ENCODE measurements around the gene ZNF627. TPM values are rescaled to one million over a fixed set of nuclear protein-coding genes. Genes with fewer than 3 reads are reported as not detected.
A peak's percentile ranks its signal among the peaks of the same experiment; 100 is the strongest.
"Not testable (repeated sequence)": the region's sequence is repeated elsewhere in the genome, so short reads cannot be mapped to it uniquely, and the experiment has no call there.

Gene ZNF627
- polyA plus RNA-seq, 3 donors, result 38.8 to 44.5 (median 40.7) TPM

DNA sequence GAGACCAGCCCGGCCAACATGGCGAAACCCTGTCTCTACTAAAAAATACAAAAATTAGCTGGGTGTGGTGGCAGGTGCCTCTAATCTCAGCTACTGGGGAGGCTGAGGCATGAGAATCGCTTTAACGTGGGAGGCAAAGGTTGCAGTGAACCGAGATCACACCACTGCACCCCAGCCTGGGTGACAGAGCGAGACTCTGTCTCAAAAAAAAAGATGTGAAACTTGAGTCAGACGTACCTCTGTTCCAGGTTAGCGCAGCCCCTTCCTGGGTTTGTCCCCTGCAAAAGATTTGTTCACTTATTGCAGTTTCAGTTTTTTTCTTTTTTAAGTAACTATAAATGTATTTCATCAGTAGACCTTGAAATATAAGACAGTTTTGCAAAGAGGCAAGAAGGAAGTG lies 2.4 kb downstream of the ZNF627 start:
- DNase-seq (ENCODE audit: extremely low read depth in 1 of 11, low read depth in 9 of 11, low spot score in 4 of 11), result not testable (repeated sequence)

DNA sequence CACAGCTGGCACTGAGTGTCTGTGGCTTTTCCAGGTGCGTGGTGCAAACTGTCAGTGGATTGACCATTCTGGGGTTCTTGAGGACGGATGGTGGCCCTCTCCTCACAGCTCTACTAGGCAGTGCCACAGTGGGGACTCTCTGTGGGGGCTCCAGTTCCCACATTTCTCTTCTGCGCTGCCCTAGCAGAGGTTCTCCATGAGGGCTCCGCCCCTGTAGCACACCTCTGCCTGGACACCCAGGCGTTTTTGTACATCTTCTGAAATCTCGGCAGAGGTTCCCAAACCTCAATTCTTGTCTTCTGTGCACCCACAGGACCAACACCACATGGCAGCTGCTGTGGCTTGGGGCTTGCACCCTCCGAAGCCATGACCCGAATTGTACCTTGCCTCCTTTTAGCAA lies 9.2 kb downstream of the ZNF627 start:
- DNase-seq (ENCODE audit: extremely low read depth in 1 of 11, low read depth in 9 of 11, low spot score in 4 of 11), result no peak

DNA sequence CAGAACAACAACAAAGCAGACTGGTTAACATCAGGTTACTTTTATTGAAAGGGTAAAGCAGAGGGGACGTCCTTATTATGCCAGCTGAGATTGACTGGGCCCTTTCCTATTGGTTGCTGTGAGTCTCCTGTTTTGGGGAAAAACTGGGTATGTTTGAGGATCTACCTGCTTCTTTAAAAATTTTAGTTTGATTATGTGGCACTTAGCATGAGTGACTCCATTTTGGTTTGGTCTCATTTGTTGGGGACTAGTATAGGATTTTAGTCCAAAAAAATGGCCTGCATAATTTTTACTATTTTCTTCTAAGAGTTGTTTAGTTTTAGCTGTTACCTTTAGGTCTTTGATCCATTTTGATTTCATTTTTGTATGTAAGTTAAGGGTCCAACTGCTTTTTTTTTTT lies 14.4 kb downstream of the ZNF627 start:
- no peak for DNase-seq (ENCODE audit: extremely low read depth in 1 of 11, low read depth in 9 of 11, low spot score in 4 of 11)

DNA sequence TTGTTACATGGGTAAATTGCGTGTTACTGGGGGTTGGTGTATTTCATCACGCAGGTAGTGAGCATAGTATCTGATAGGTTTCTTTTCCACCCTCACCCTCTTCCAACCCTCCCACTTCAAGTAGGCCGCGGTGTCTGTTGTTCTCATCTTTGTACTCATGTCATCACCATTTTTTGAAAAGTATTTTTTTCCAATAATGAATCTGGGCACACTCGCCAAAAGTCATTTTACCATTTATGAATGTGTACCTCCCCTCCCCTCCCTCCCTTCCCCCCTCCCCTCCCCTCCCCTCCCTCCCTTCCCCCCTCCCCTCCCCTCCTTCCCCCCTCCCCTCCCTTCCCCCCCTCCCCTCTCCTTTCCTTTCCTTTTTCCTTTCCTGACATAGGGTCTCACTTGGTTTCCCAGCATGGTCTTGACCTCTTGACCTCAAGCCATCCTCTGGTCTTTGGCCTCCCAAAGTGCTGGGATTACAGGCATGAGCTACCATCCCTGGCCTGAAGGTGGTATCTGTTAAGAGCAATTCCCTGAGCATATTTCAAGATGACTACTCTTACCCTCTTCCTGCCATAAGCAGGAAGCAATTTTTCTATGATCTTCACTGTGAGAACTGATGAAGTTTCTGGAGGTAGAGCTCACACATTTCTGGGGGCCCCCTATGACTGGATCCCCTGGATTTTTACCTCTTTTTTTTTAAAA lies 15.7 kb downstream of the ZNF627 start:
- DNase-seq (ENCODE audit: extremely low read depth in 1 of 11, low read depth in 9 of 11, low spot score in 4 of 11), result no peak

DNA sequence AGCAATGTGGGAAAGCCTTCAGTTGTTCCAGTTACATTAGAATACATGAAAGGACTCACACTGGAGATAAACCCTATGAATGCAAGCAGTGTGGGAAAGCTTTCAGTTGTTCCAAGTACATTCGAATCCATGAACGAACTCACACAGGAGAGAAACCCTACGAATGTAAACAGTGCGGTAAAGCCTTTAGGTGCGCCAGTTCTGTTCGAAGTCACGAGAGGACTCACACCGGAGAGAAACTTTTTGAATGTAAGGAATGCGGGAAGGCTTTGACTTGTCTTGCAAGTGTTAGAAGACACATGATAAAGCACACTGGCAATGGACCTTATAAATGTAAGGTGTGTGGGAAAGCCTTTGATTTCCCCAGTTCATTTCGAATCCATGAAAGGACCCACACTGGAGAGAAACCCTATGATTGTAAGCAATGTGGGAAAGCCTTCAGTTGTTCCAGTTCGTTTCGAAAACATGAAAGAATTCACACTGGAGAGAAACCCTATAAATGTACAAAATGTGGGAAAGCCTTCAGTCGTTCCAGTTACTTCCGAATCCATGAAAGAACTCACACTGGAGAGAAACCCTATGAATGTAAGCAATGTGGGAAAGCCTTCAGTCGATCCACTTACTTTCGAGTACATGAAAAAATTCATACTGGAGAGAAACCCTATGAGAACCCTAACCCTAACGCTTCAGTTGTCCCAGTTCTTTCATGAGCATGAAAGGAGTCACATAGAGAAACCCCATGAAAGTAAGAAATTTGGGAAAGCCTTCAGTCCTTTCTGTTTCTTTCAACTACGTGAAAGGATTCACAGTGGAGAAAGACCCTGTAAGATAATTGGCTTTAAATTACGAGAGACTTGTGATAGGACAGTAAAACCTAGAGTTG lies 20.1 kb downstream of the ZNF627 start:
- no peak for DNase-seq (ENCODE audit: extremely low read depth in 1 of 11, low read depth in 9 of 11, low spot score in 4 of 11)

DNA sequence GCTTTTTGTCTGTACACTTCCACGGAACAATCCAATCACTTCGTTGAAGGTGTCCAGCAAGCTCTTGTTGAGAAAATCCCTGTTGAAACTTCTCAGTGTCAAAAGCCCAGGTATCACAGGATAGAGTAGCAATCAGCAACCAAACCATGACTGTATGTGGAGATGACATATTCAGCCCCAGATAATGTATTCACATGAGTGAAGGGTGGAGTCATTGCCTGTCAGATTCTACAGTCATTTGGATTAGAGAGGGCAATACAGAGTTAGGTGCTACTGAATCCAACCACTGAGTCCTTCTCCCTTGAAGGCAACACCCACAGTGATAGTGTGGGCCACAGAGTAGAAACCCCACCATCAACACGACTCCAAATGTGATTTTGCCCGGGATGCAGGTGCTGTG lies 23.3 kb downstream of the ZNF627 start:
- no peak for DNase-seq (ENCODE audit: extremely low read depth in 1 of 11, low read depth in 9 of 11, low spot score in 4 of 11)

DNA sequence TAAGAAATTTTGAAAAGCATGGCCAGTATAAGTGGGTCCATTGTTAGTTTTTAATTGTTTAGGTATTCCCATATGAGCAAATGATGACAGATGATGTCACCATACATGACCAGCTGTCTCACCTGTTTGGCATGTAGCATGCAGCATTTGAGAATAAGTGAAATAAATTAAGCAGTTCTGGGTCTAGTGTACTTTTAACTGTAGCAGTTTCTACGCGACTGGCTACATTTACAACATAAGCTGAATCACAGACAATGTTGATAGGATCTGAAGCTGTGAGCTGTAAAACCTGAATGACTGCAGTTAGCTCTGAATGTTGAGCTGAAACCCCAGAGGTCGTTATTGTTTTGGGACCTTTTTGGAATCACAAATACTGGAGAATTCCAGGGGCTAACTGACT lies 25.1 kb downstream of the ZNF627 start:
- DNase-seq (ENCODE audit: extremely low read depth in 1 of 11, low read depth in 9 of 11, low spot score in 4 of 11), result peak in 1 of 11 donors; percentile 5

DNA sequence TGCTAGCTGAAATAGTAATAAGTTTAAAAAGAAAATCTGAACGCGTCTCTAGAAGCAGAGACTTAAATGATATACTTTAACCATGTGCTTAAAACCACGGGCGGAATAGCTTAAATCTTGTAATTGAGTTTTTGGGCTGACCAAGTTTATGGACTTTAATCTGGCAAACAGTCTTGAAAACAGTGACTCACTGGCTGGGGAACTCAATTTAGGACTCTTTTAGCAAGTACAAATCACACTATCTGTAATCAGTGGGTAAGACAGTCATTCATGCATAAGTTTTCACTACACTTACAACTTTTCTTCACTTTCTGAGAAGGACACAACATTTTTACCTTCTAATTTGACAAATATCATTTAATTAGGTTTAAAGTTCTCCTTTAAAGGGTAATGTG lies 26.8 kb downstream of the ZNF627 start:
- peak in 1 of 11 donors; percentile 19 for DNase-seq (ENCODE audit: extremely low read depth in 1 of 11, low read depth in 9 of 11, low spot score in 4 of 11)

DNA sequence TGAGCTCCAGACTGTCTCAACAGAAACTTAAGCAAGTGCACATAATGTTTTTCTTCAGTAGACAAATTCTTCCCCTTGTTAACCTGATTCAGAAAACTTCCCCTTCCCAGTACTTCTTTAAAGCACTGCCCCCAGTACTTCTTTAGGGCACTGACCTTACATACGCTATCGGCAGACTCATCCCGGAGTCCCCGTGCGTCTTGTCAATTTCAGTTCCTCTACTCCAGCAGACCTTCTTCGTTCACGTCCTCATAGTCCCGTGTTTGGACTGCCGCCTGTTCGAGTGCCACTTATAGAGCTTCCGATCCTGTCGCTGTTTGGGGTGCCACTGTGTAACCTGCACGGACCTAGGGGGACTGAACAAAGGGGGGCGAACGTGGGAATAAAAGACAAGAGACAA lies 29.0 kb downstream of the ZNF627 start:
- no peak for DNase-seq (ENCODE audit: extremely low read depth in 1 of 11, low read depth in 9 of 11, low spot score in 4 of 11)

DNA sequence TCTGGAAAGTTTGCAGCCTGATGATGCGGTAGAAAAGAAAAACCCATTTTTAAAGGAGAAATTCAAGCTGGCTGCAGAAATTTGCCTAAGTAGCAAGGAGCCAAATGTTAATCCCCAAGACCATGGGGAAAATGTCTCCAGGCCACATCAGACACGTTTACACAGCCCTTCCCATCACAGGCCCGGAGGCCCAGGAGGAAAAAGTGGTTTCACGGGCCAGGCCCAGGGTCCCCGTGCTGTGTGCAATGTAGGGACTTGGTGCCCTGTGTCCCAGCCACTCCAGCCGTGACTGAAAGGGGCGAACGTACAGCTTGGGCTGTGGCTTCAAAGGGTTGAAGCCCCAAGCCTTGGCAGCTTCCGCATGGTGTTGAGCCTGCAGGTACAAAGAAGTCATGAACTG lies 35.9 kb downstream of the ZNF627 start:
- no peak for DNase-seq (ENCODE audit: extremely low read depth in 1 of 11, low read depth in 9 of 11, low spot score in 4 of 11)

DNA sequence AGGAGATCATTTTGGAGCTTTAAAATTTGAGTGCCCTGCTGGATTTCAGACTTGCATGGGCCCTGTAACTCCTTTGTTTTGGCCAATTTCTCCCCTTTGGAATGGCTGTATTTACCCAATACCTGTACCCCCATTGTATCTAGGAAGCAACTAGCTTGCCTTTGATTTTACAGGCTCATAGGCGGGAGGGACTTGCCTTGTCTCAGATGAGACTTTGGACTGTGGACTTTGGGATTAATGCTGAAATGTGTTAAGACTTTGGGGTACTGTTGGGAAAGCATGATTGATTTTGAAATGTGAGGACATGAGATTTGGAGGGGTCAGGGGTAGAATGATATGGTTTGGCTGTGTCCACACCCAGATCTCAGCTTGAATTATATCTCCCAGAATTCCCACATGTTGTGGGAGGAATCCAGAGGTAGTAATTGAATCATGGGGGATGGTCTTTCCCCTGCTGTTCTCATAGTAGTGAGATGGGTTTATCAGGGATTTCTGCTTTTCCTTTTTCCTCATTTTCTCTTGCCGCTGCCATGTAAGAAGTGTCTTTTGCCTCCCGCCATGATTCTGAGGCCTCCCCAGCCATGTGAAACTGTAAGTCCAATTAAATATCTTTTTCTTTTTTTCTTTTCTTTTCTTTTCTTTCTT lies 36.9 kb downstream of the ZNF627 start:
- not testable (repeated sequence) for DNase-seq (ENCODE audit: extremely low read depth in 1 of 11, low read depth in 9 of 11, low spot score in 4 of 11)

DNA sequence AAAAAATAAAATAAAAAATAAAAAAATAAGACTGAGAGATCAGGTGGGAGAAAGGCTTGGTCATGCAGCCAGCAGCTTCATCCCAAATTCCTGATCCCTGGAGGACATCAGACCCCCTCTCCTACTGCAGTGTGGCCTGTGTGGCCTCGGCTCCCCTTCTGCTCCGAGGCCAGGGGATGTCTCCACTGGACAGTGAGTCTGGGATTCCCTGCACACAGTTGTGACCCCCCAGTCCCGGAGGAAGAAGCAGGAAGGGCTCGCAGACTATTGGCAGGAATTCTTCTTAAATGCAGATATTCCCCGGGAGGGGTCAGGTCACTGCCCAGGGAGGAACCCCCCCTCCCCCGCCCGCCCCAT lies 41.9 kb downstream of the ZNF627 start:
- no peak for DNase-seq (ENCODE audit: extremely low read depth in 1 of 11, low read depth in 9 of 11, low spot score in 4 of 11)

DNA sequence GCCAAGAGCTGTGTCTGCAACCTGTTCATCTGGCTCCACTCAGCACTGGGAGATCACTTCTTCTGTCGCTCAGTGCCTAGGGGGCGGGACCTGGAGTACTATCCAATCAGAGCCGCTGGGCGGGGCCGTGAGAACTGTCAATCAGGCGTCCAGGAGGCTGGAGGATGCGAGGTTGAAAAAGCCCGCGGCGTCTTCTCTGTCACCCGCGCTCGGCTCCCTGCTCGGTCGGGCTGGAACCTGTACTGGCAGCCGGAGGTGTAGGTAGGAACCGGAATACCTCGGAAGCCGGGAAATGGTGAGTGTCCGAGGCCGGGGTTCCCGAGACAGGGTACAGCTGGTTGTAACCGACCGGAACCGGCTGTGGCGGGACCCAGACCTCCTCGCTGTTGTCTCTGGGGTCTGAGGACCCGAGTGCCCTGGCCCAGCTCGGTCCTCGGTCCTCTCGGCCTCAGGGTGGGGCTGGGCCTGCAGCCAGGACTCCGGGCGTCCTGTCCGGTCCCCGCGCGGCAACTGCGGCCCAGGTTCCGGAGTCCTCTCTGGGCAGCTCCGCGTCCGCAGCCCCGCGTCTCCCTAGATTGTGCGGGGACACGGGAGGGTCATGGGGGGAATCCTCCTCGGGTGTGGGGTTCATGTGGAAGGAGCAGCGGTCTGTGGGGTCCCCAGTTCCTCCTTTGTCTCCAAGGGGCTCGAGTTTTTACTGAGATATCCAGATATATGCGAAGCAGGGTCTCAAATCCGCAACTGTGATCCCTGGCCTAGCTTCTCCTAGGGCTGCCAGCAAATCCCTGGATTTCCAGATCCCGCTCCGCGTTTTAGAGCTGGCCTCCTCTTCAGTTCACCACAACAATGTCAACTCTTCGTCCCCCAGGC lies 42.6 kb downstream of the ZNF627 start:
- peak; percentile 85 to 97 (median 93) for DNase-seq (ENCODE audit: extremely low read depth in 1 of 11, low read depth in 9 of 11, low spot score in 4 of 11)

DNA sequence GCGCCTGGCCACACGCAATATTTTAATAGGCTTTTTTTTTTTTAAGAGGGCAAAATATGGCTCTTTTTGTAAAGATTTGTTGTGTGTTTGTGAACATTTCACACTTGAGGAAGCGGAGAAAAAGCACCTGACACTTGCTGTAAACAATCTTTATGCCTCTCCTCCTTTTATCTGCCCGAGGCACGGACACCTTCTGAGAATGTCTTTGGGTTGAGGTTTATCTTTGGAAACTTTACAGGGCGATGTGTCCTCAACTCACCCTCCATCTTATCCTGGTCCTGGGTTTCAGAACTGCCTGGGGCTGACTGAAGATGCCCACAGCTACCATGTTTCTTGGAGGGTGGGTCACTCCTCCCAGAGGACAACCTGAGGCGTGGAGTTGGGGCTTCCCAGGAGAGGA lies 44.0 kb downstream of the ZNF627 start:
- no peak for DNase-seq (ENCODE audit: extremely low read depth in 1 of 11, low read depth in 9 of 11, low spot score in 4 of 11)

DNA sequence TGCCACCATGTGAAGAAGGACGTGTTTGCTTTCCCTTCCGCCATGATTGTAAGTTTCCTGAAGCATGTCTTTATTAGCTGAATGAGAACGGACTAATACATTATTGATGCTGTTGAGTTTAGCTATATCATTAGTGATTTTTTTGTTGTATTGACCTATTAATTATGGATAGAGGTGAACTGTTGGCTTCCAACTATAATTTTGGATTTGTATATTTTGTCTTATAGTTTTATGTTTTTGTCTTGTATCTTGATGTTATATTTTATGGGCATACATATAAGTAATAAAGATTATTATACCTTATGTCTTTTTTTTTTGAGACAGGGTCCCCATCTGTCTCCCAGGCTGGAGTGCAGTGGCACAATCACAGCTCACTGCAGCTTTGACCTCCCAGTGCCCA lies 45.6 kb downstream of the ZNF627 start:
- DNase-seq (ENCODE audit: extremely low read depth in 1 of 11, low read depth in 9 of 11, low spot score in 4 of 11), result no peak

DNA sequence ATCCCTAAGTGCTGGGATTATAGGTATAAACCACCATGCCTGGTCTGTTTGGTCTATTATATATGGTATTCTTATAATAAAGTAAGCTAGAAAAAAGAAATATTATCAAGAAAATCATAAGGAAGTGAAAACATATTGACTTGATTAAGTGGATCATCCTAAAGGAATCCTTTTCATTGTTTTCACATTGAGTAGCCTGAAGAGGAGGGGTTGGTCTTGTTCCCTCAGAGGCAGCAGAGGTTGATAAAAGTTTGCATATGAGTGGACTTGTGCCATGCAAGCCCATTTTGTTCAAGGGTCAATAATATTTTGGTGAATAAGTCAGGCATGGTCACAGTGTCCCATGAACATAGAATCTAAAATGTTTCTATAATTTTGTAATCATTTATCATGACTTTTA lies 52.7 kb downstream of the ZNF627 start:
- DNase-seq (ENCODE audit: extremely low read depth in 1 of 11, low read depth in 9 of 11, low spot score in 4 of 11), result no peak

DNA sequence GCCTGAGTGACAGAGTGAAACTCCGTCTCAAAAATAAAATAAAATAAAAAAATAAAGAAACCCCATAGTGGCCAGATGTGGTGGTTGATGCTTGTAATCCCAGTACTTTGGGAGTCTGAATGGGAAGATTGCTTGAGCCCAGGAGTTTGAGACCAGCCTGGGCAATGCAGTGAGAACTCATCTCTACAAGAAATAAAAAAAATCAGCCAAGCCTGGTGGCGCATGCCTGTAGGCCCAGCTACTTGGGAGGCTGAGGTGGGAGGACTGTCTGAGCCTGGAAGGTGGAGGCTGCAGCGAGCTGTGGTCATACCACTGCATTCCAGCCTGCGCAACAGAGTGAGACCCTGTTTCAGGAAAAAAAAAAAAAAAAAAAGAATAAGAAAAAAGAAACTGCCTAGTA lies 53.8 kb downstream of the ZNF627 start:
- DNase-seq (ENCODE audit: extremely low read depth in 1 of 11, low read depth in 9 of 11, low spot score in 4 of 11), result no peak

DNA sequence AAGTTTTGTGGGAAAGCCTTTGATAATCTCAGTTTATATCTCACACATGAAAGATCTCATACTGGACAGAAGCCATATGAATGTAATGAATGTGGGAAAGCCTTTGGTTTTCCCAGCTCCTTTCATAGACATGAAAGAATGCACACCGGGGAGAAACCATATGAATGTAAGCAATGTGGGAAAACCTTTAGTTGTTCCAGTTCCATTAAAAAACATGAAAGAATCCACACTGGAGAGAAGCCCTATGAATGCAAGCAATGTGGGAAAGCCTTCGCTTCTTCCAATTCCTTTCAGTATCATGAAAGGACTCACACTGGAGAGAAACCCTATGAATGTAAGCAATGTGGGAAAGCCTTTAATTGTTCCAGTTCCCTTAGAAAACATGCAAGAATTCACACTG lies 54.8 kb downstream of the ZNF627 start:
- no peak for DNase-seq (ENCODE audit: extremely low read depth in 1 of 11, low read depth in 9 of 11, low spot score in 4 of 11)

DNA sequence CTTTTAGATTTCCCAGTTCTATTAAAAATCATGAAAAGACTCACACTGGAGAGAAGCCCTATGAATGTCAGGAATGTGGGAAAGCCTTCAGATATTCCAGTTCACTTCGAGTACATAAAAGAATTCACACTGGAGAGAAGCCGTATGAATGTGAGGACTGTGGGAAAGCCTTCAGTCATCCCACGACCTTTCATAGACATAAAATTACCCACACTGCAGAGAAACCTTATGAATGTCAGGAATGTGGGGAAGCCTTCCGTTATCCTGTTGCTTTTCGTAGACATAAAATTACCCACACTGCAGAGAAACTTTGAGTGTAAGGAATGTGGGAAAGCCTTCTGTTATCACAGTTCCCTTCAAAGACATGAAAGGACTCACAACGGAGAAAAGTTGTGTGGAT lies 55.2 kb downstream of the ZNF627 start:
- DNase-seq (ENCODE audit: extremely low read depth in 1 of 11, low read depth in 9 of 11, low spot score in 4 of 11), result no peak
